AG04450 (cell line): ENCODE data around the gene SYT12. TPM values are rescaled to one million over a fixed set of nuclear protein-coding genes. Genes with fewer than 3 reads are reported as not detected.

Experiments used
- CTCF ChIA-PET: fragments of 300-600, 350-600 bp; formaldehyde crosslinking; extraction: SDS; loops from one replicate; lab custom pipeline; 2022; ENCODE audit warnings: antibody characterized with exemption, inconsistent platforms; lab: Charles Lee
- POLR2A ChIA-PET: fragments of 350-600 bp; formaldehyde crosslinking; extraction: SDS; loops from one replicate; lab custom pipeline; 2021; ENCODE audit warnings: antibody characterized with exemption, inconsistent platforms; lab: Yijun Ruan, JAX
- DNase-seq: peaks from one replicate; pipeline ENCODE4 v3.0.0-alpha.2; 2011; ENCODE audit warnings: low read depth, low spot score
- H3K27ac ChIP-seq: one replicate; pipeline ENCODE4 v1.5.1; 2012; ENCODE audit warnings: low read depth, low read length, control low read depth
- H3K27me3 ChIP-seq: one replicate; pipeline ENCODE4 v1.6.0; 2012; ENCODE audit warnings: low read length; ENCODE audit not compliant: control insufficient read depth, insufficient read depth
- H3K4me3 ChIP-seq: 2 replicates; pipeline ENCODE4 v1.5.1; 2011; ENCODE audit warnings: mild to moderate bottlenecking, low read depth, low read length, control low read depth
- H3K9me3 ChIP-seq: 2 replicates; pipeline ENCODE4 v1.5.1; 2012; ENCODE audit warnings: low read length; ENCODE audit not compliant: control insufficient read depth, insufficient read depth
- CTCF ChIP-seq: IDR thresholded peaks from 2 replicates; pipeline ENCODE4 v1.5.1; 2011; ENCODE audit warnings: low read depth, low read length, control low read depth, inconsistent platforms
- polyA plus RNA-seq: library from polyadenylated mRNA; depleted of rRNA; stranded (reverse); fragments of >200 nt; gene quantifications from 2 replicates; pipeline ENCODE4 v1.2.3, GENCODE V29; 2011; rRNA removed

SYT12 gene
- polyA plus RNA-seq, 1 experiment, result 0.30 TPM

DNA sequence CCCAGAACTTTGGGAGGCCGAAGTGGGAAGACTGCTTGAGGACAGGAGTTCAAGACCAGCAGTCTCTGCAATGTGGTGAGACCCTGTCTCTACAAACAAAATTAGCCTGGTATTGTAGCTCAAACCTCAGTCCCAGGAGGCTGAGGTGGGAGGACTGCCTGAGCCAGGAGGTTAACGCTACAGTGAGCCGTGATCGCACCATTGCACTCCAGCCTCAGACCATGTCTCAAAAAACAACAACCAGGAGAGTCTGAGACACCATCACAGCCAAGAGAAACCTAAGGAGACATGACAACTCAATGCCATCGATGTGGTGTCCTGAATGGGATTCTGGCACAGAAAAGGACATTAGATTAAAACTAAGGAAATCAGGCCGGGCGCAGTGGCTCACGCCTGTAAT lies 67.8 kb downstream of the SYT12 start:
- DNase-seq, result no peak
- POLR2A ChIA-PET, result no interaction called here
- CTCF ChIA-PET, result no interaction called here

DNA sequence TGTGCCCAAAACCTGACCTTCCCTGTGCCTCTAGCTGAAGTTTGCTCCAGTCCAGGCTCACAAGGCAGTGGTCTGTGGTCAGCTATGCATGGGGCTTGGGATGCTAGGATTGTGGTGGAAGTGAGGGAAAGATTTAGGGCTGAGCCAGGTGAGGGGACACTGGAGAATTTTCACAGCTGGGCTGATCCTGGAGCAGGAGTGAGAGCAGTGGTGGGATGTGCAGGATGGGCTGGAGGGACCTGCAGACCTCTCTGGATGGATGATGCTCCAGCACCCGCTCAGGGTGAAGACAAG lies 72.2 kb downstream of the SYT12 start:
- POLR2A ChIA-PET, result no interaction called here
- no peak for TF ChIP-seq CTCF
- Histone ChIP-seq H3K9me3 (no peaks in the 10 kb centered on the region), H3K4me3 (no peak overlapping the region), H3K27ac (no peak overlapping the region), H3K27me3 (peaks cover 7% of the 10 kb centered on the region)
- CTCF ChIA-PET, result interaction anchor here (0.6 to 1.1 kb wide), 2 partner anchors 14 to 285 kb away, joined by 4 to 5 read pairs; no protein-coding TSS in a partner anchor
- no peak for DNase-seq

More for the DNA sequence above, 67.8 kb downstream of the SYT12 start:
- TF ChIP-seq CTCF, result no peak
- Histone ChIP-seq H3K27me3 (peaks cover 7% of the 10 kb centered on the region), H3K9me3 (no peaks in the 10 kb centered on the region), H3K27ac (no peak overlapping the region), H3K4me3 (no peak overlapping the region)

DNA sequence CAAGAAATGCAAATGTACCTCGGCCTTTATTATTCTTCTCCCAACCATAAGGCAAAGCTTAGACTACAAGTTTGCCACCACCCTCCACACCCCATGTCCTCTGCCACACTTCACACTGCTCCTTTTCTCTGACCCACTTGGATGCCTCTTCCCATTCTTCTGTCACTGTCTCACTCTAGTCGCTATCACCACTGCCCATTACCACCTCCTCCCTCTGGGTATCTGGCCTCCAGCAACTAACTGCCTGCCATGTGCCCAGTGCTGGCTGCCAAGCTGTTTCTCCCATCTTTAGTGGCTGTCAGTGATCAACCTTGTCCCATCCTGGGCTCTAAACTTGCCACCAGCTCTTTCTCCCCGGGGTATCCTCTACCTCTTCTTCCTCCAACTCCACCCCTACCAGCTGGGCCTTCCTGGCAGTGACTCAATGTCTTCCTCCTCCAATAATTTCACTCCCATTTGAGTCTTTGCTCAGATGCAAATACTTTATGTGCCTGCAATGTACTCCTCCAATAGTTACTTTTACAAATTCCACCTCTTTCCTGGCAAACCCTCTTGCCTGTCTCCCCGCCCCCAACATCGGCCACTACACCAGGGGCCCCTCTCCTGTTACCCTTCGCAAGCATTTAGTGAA lies 76.0 kb downstream of the SYT12 start:
- CTCF ChIA-PET, result no interaction called here
- no peak overlapping the region for H3K4me3 ChIP-seq
- no peak for TF ChIP-seq CTCF
- H3K9me3 ChIP-seq, result no peaks in the 10 kb centered on the region
- no peak for DNase-seq
- H3K27me3 ChIP-seq, result peaks cover 7% of the 10 kb centered on the region
- POLR2A ChIA-PET, result no interaction called here
- no peak overlapping the region for H3K27ac ChIP-seq

- ChIA-PET CTCF (interaction anchor here (0.6 kb wide), 1 partner anchor 9 kb away, joined by 3 read pairs; no protein-coding TSS in a partner anchor), POLR2A (no interaction called here)
- Histone ChIP-seq H3K4me3 (no peak overlapping the region), H3K27ac (no peak overlapping the region), H3K9me3 (no peaks in the 10 kb centered on the region), H3K27me3 (peaks cover 7% of the 10 kb centered on the region)
- no peak for DNase-seq
- no peak for TF ChIP-seq CTCF
These were observed 76.9 kb downstream of the SYT12 start for GRCh38 chr11:67099831-67100324.

Other genes starting within 250 kb of the SYT12 start
- 9.2 and 11.4 TPM in 2 replicates for gene RCE1, start 179.7 kb upstream of the SYT12 start, polyA plus RNA-seq
- gene LRFN4, start 166.1 kb upstream of the SYT12 start, polyA plus RNA-seq, result 5.5 and 9.7 TPM in 2 replicates
- gene PC, start 64.8 kb upstream of the SYT12 start, polyA plus RNA-seq, result 12.1 and 12.6 TPM in 2 replicates
- not detected in 2 replicates for gene C11orf86, start 47.8 kb upstream of the SYT12 start, polyA plus RNA-seq
- 12.9 and 16.9 TPM in 2 replicates for gene RHOD, start 33.7 kb downstream of the SYT12 start, polyA plus RNA-seq
- gene KDM2A, start 96.1 kb downstream of the SYT12 start, polyA plus RNA-seq, result 52.2 and 53.0 TPM in 2 replicates
- 17.3 and 20.2 TPM in 2 replicates for gene GRK2, start 243.3 kb downstream of the SYT12 start, polyA plus RNA-seq